WTC11 (cell line): ENCODE results near the gene GPC6. TPM values are rescaled to one million over a fixed set of nuclear protein-coding genes. Genes with fewer than 3 reads are reported as not detected.

Source experiments
- ATAC-seq: fragments of 200-7000 bp; cut with Tn5 transposase; 2 replicates; pipeline ENCODE4 v1.10.0; 2021; ENCODE audit warnings: mild to moderate bottlenecking, moderate library complexity
- CTCF ChIA-PET: fragments of 300-600 bp; sonication (Branson Sonifier 250); formaldehyde crosslinking; loops from one replicate; lab custom pipeline; 2021; ENCODE audit warnings: antibody characterized with exemption; lab: Charles Lee
- POLR2A ChIA-PET: fragments of 350-600 bp; sonication (Branson Sonifier 250); formaldehyde crosslinking; loops from one replicate; lab custom pipeline; 2021; ENCODE audit warnings: antibody characterized with exemption; lab: Charles Lee
- DNase-seq: peaks from one replicate; pipeline ENCODE4 v3.0.0; 2021; ENCODE audit warnings: low spot score
- H3K27ac Mint-ChIP-seq: 2 replicates; pipeline ENCODE4 v1.8.0; 2021; ENCODE audit warnings: mixed read lengths
- H3K27me3 Mint-ChIP-seq: 2 replicates; pipeline ENCODE4 v1.8.0; 2021; ENCODE audit warnings: low read depth, mild to moderate bottlenecking, moderate library complexity, mixed read lengths
- H3K36me3 Mint-ChIP-seq: 2 replicates; pipeline ENCODE4 v1.8.0; 2021; ENCODE audit warnings: mixed read lengths
- H3K4me1 Mint-ChIP-seq: 2 replicates; pipeline ENCODE4 v1.8.0; 2022; ENCODE audit warnings: mixed read lengths
- H3K4me3 Mint-ChIP-seq: 2 replicates; pipeline ENCODE4 v1.8.0; 2021; ENCODE audit warnings: mild to moderate bottlenecking, moderate library complexity, mixed read lengths
- H3K9me3 Mint-ChIP-seq: 2 replicates; pipeline ENCODE4 v1.8.0; 2021; ENCODE audit warnings: mixed read lengths
- ATF1 ChIP-seq: sonication (generic); formaldehyde crosslinking; IDR thresholded peaks from 2 replicates; pipeline ENCODE4 v1.8.1; 2023; ENCODE audit warnings: mild to moderate bottlenecking, moderate library complexity, missing genetic modification reagents
- ATF3 ChIP-seq: sonication (generic); formaldehyde crosslinking; conservative IDR thresholded peaks from 2 replicates; pipeline ENCODE4 v1.8.1; 2022; ENCODE audit warnings: mild to moderate bottlenecking, missing genetic modification reagents
- CREB1 ChIP-seq: sonication (generic); formaldehyde crosslinking; IDR thresholded peaks from 2 replicates; pipeline ENCODE4 v1.8.0; 2023; ENCODE audit warnings: mild to moderate bottlenecking, missing genetic modification reagents
- E2F1 ChIP-seq: sonication (generic); formaldehyde crosslinking; IDR thresholded peaks from 2 replicates; pipeline ENCODE4 v1.8.0; 2022; ENCODE audit warnings: mild to moderate bottlenecking, missing genetic modification reagents
- EMX1 ChIP-seq: fragments of 250-450 bp; sonication (Bioruptor Pico); IDR thresholded peaks from 2 replicates; pipeline ENCODE4 v1.8.0; 2021; ENCODE audit warnings: mild to moderate bottlenecking
- FOXJ3 ChIP-seq: sonication (generic); formaldehyde crosslinking; IDR thresholded peaks from 2 replicates; pipeline ENCODE4 v1.9.0; 2021; ENCODE audit warnings: missing genetic modification reagents, mild to moderate bottlenecking, borderline replicate concordance
- GRHL2 ChIP-seq: fragments of 250-450 bp; sonication (Bioruptor Pico); IDR thresholded peaks from 2 replicates; pipeline ENCODE4 v1.8.0; 2022; ENCODE audit warnings: mild to moderate bottlenecking, moderate library complexity; ENCODE audit not compliant: insufficient replicate concordance, severe bottlenecking
- IRF1 ChIP-seq: sonication (generic); formaldehyde crosslinking; IDR thresholded peaks from 2 replicates; pipeline ENCODE4 v1.8.0; 2023; ENCODE audit warnings: missing genetic modification reagents
- KAT7 ChIP-seq: sonication (generic); formaldehyde crosslinking; IDR thresholded peaks from 2 replicates; pipeline ENCODE4 v1.8.1; 2023; ENCODE audit warnings: missing genetic modification reagents, mild to moderate bottlenecking, borderline replicate concordance
- MAX ChIP-seq: sonication (generic); formaldehyde crosslinking; IDR thresholded peaks from 2 replicates; pipeline ENCODE4 v1.8.0; 2022; ENCODE audit warnings: mild to moderate bottlenecking, missing genetic modification reagents
- MXD4 ChIP-seq: fragments of 250-450 bp; sonication (Bioruptor Pico); IDR thresholded peaks from 2 replicates; pipeline ENCODE4 v1.8.0; 2021; ENCODE audit warnings: mild to moderate bottlenecking, moderate library complexity, borderline replicate concordance
- MYBL2 ChIP-seq: sonication (generic); formaldehyde crosslinking; IDR thresholded peaks from 2 replicates; pipeline ENCODE4 v1.8.1; 2023; ENCODE audit warnings: mild to moderate bottlenecking, moderate library complexity, missing genetic modification reagents
- NFE2L1 ChIP-seq: sonication (generic); formaldehyde crosslinking; IDR thresholded peaks from 2 replicates; pipeline ENCODE4 v1.8.1; 2023; ENCODE audit warnings: missing genetic modification reagents
- PRRX2 ChIP-seq: fragments of 250-450 bp; sonication (Bioruptor Pico); IDR thresholded peaks from 2 replicates; pipeline ENCODE4 v1.8.0; 2021; ENCODE audit warnings: mild to moderate bottlenecking
- RORB ChIP-seq: fragments of 250-450 bp; sonication (Bioruptor Pico); IDR thresholded peaks from 2 replicates; pipeline ENCODE4 v1.9.0; 2021; ENCODE audit warnings: mild to moderate bottlenecking
- SP1 ChIP-seq: sonication (generic); formaldehyde crosslinking; conservative IDR thresholded peaks from 2 replicates; pipeline ENCODE4 v1.8.1; 2022; ENCODE audit warnings: missing genetic modification reagents
- ZBTB43 ChIP-seq: sonication (generic); formaldehyde crosslinking; IDR thresholded peaks from 2 replicates; pipeline ENCODE4 v1.8.1; 2023; ENCODE audit warnings: mild to moderate bottlenecking, missing genetic modification reagents
- ZNF281 ChIP-seq: sonication (generic); formaldehyde crosslinking; IDR thresholded peaks from 2 replicates; pipeline ENCODE4 v1.8.0; 2023; ENCODE audit warnings: mild to moderate bottlenecking, missing genetic modification reagents
- ZNF317 ChIP-seq: sonication (generic); formaldehyde crosslinking; IDR thresholded peaks from 2 replicates; pipeline ENCODE4 v1.8.1; 2023; ENCODE audit warnings: low read depth, mild to moderate bottlenecking, moderate library complexity, missing genetic modification reagents, borderline replicate concordance
- ZNF416 ChIP-seq: fragments of 250-450 bp; sonication (Bioruptor Pico); IDR thresholded peaks from 2 replicates; pipeline ENCODE4 v1.9.0; 2021; ENCODE audit warnings: mild to moderate bottlenecking, inconsistent platforms
- ZNF425 ChIP-seq: fragments of 250-450 bp; sonication (Bioruptor Pico); conservative IDR thresholded peaks from 2 replicates; pipeline ENCODE4 v1.9.0; 2021; ENCODE audit warnings: mild to moderate bottlenecking
- ZNF671 ChIP-seq: fragments of 250-450 bp; sonication (Bioruptor Pico); IDR thresholded peaks from 2 replicates; pipeline ENCODE4 v1.8.0; 2021; ENCODE audit warnings: mild to moderate bottlenecking
- ZSCAN18 ChIP-seq: fragments of 250-450 bp; sonication (Bioruptor Pico); IDR thresholded peaks from 2 replicates; pipeline ENCODE4 v2.1.2; 2022; ENCODE audit warnings: mild to moderate bottlenecking, moderate library complexity
- total RNA-seq: library from RNA; stranded (reverse); gene quantifications from 3 replicates; pipeline ENCODE4 v1.2.3, GENCODE V29; 2021

GPC6 gene
- total RNA-seq, 1 experiment from 2014 or later: 19.5 TPM

GRCh38 chr13:93420887-93421286 is 194.3 kb downstream of the GPC6 start:
- Mint-ChIP-seq H3K4me3 (no peak overlapping the region), H3K27ac (no peak overlapping the region), H3K9me3 (no peaks in the 10 kb centered on the region)
- ATAC-seq: peak; percentile 32; the same call in 1 of the 2 replicates
- CTCF ChIA-PET: no interaction called here
- TF ChIP-seq FOXJ3 (no peak), ZNF425 (CRISPR knock-in tag) (no peak), KAT7 (CRISPR knock-in tag) (no peak), ZNF416 (no peak), PRRX2 (CRISPR knock-in tag) (no peak), CREB1 (CRISPR knock-in tag) (no peak), GRHL2 (CRISPR knock-in tag) (no peak), EMX1 (CRISPR knock-in tag) (no peak)
- TF ChIP-seq, all 79 proteins: peak for 0
- H3K36me3 Mint-ChIP-seq: no peaks in the 10 kb centered on the region
- POLR2A ChIA-PET: no interaction called here
- H3K4me1 Mint-ChIP-seq: peaks cover 28% of the 10 kb centered on the region
- no peaks in the 10 kb centered on the region for H3K27me3 Mint-ChIP-seq
- no peak for DNase-seq

GRCh38 chr13:93422980-93423543 is 196.5 kb downstream of the GPC6 start:
- no peak for DNase-seq
- H3K27ac Mint-ChIP-seq: no peak overlapping the region
- peaks cover 27% of the 10 kb centered on the region for H3K4me1 Mint-ChIP-seq
- H3K9me3 Mint-ChIP-seq: peaks cover 4% of the 10 kb centered on the region
- TF ChIP-seq E2F1 (CRISPR knock-in tag): no peak
- no peak for TF ChIP-seq ZNF671
- TF ChIP-seq ZNF317 (CRISPR knock-in tag): no peak
- no peak for TF ChIP-seq NFE2L1 (CRISPR knock-in tag)
- TF ChIP-seq ZBTB43 (CRISPR knock-in tag): no peak
- TF ChIP-seq PRRX2 (CRISPR knock-in tag): no peak
- TF ChIP-seq ATF1 (CRISPR knock-in tag): no peak
- TF ChIP-seq ZNF425 (CRISPR knock-in tag): no peak
- TF ChIP-seq FOXJ3: no peak
- no peak for TF ChIP-seq MAX
- TF ChIP-seq MYBL2: no peak
- TF ChIP-seq ZNF281: no peak
- no peak for TF ChIP-seq ATF3 (CRISPR knock-in tag)
- no peak for TF ChIP-seq RORB (CRISPR knock-in tag)
- no peak for TF ChIP-seq SP1 (CRISPR knock-in tag)
- TF ChIP-seq IRF1: no peak
- TF ChIP-seq GRHL2 (CRISPR knock-in tag): no peak
- TF ChIP-seq ZSCAN18 (CRISPR knock-in tag): no peak
- no peak for TF ChIP-seq MXD4
- ChIA-PET CTCF (no interaction called here), POLR2A (no interaction called here)
- no peak for ATAC-seq
- no peaks in the 10 kb centered on the region for H3K27me3 Mint-ChIP-seq
- no peak overlapping the region for H3K4me3 Mint-ChIP-seq
- peaks cover 8% of the 10 kb centered on the region for H3K36me3 Mint-ChIP-seq
